Calu3 (cell line): Measurements from ENCODE around the gene COA4. TPM values are rescaled to one million over a fixed set of nuclear protein-coding genes. Genes with fewer than 3 reads are reported as not detected.

Experiments
- BruUV-seq: library from RNA; stranded (reverse); fragments of 400-500 nt; replicated peaks from 2 replicates; lab custom pipeline; 2021; lab: Mats Ljungman, UMichigan
- CTCF ChIA-PET: fragments of 300-600 bp; sonication (Branson Sonifier 250); formaldehyde crosslinking; loops from one replicate; lab custom pipeline; 2022; ENCODE audit warnings: antibody characterized with exemption; lab: Charles Lee
- DNase-seq: peaks from one replicate; pipeline ENCODE4 v3.0.0; 2022
- H3K27ac Mint-ChIP-seq: one replicate; pipeline ENCODE4 v1.8.0; 2022; ENCODE audit warnings: mixed read lengths; ENCODE audit not compliant: unreplicated experiment
- H3K27me3 Mint-ChIP-seq: one replicate; pipeline ENCODE4 v1.8.0; 2022; ENCODE audit warnings: mixed read lengths; ENCODE audit not compliant: unreplicated experiment
- H3K36me3 Mint-ChIP-seq: one replicate; pipeline ENCODE4 v1.8.0; 2022; ENCODE audit warnings: mild to moderate bottlenecking, moderate library complexity, mixed read lengths; ENCODE audit not compliant: insufficient read depth, unreplicated experiment
- H3K4me1 Mint-ChIP-seq: one replicate; pipeline ENCODE4 v1.8.0; 2022; ENCODE audit warnings: mild to moderate bottlenecking, low read depth, mixed read lengths; ENCODE audit not compliant: unreplicated experiment
- H3K4me3 Mint-ChIP-seq: one replicate; pipeline ENCODE4 v1.8.0; 2022; ENCODE audit warnings: mild to moderate bottlenecking, low read depth, moderate library complexity, mixed read lengths; ENCODE audit not compliant: unreplicated experiment
- H3K9me3 Mint-ChIP-seq: one replicate; pipeline ENCODE4 v1.8.0; 2022; ENCODE audit warnings: low read depth, mixed read lengths; ENCODE audit not compliant: unreplicated experiment
- intact Hi-C: fragments of 100-400 bp; cut with micrococcal nuclease; formaldehyde crosslinking; loops from one replicate; pipeline ENCODE4 v1.10.0; 2022; ENCODE audit not compliant: unreplicated experiment
- total RNA-seq: library from RNA; stranded (reverse); gene quantifications from 2 replicates; pipeline ENCODE4 v1.2.3, GENCODE V29; 2022
- TF ChIP-seq, protein P1 (sequence below): fragments of 200-600 bp; IDR thresholded peaks from one replicate; pipeline ENCODE4 v1.8.0; 2022; ENCODE audit warnings: antibody characterized with exemption; ENCODE audit not compliant: unreplicated experiment

Gene COA4
- total RNA-seq, 1 experiment from 2014 or later, result 82.5 TPM

DNA sequence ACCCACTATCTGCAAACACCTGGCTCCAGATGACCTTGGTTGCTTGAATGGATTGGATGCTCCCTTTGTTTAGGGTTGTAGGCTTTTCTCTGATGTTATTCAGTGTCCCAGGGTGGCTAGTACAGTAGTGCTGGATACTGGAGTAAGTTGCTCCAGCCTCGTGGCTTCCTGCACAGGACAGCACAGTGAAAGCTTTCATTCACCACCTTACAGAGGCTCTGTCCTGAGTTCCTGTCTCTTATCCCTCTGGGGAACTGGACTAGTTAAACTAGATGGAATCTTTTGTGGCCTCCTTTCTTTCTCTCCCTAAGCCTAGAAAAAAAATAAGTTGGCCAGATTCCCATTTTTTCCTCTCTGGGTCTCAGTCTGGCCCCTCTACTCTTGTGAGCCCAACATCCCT lies 46.4 kb downstream of the COA4 start:
- Mint-ChIP-seq H3K4me3 (no peak overlapping the region), H3K27ac (no peak overlapping the region), H3K4me1 (no peaks in the 10 kb centered on the region), H3K27me3 (no peaks in the 10 kb centered on the region), H3K9me3 (no peaks in the 10 kb centered on the region), H3K36me3 (peaks cover 5% of the 10 kb centered on the region)
- no TSS peak for BruUV-seq
- no peak for DNase-seq
- TF ChIP-seq, protein P1, sequence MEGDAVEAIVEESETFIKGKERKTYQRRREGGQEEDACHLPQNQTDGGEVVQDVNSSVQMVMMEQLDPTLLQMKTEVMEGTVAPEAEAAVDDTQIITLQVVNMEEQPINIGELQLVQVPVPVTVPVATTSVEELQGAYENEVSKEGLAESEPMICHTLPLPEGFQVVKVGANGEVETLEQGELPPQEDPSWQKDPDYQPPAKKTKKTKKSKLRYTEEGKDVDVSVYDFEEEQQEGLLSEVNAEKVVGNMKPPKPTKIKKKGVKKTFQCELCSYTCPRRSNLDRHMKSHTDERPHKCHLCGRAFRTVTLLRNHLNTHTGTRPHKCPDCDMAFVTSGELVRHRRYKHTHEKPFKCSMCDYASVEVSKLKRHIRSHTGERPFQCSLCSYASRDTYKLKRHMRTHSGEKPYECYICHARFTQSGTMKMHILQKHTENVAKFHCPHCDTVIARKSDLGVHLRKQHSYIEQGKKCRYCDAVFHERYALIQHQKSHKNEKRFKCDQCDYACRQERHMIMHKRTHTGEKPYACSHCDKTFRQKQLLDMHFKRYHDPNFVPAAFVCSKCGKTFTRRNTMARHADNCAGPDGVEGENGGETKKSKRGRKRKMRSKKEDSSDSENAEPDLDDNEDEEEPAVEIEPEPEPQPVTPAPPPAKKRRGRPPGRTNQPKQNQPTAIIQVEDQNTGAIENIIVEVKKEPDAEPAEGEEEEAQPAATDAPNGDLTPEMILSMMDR, result no peak
- CTCF ChIA-PET, result interaction anchor here (0.6 kb wide), 1 partner anchor 13 kb away, joined by 6 read pairs; no protein-coding TSS in a partner anchor
- intact Hi-C loops, result no loop called here

Other genes starting within 250 kb of the COA4 start
- gene PLEKHB1, start 230.3 kb downstream of the COA4 start, total RNA-seq, result 106 and 127 TPM in 2 replicates
- 92.3 and 99.5 TPM in 2 replicates for gene RAB6A, start 115.8 kb downstream of the COA4 start, total RNA-seq
- 37.5 and 44.5 TPM in 2 replicates for gene MRPL48, start 89.0 kb downstream of the COA4 start, total RNA-seq
- 23.0 and 24.4 TPM in 2 replicates for gene PAAF1, start 153 bp upstream of the COA4 start, total RNA-seq
- gene DNAJB13, start 74.2 kb upstream of the COA4 start, total RNA-seq, result 0.50 and 1.1 TPM in 2 replicates
- 14.7 and 16.6 TPM in 2 replicates for gene UCP2, start 106.0 kb upstream of the COA4 start, total RNA-seq
- gene UCP3, start 132.2 kb upstream of the COA4 start, total RNA-seq, result 1.9 and 3.4 TPM in 2 replicates